WERI-Rb-1 (cell line): ENCODE measurements around the gene NBPF4.

ENCODE experiments used
- DNase-seq: peaks from one replicate; pipeline ENCODE4 v3.0.0-alpha.2; 2020
- H3K27ac ChIP-seq: fragments of 250-450 bp; sonication (Bioruptor Pico); 2 replicates; pipeline ENCODE4 v1.5.1; 2020; ENCODE audit warnings: mild to moderate bottlenecking, moderate library complexity
- H3K27me3 ChIP-seq: fragments of 250-450 bp; sonication (Bioruptor Pico); 2 replicates; pipeline ENCODE4 v1.5.1; 2021; ENCODE audit warnings: mild to moderate bottlenecking, low read depth, moderate library complexity; ENCODE audit not compliant: insufficient read depth, severe bottlenecking
- H3K36me3 ChIP-seq: fragments of 250-450 bp; sonication (Bioruptor Pico); 2 replicates; pipeline ENCODE4 v1.5.1; 2020; ENCODE audit warnings: mild to moderate bottlenecking, moderate library complexity
- H3K4me3 ChIP-seq: 2 replicates; pipeline ENCODE4 v1.5.1; 2011; ENCODE audit warnings: low read depth, mild to moderate bottlenecking, control low read depth, low read length
- H3K9me3 ChIP-seq: fragments of 250-450 bp; sonication (Bioruptor Pico); 2 replicates; pipeline ENCODE4 v1.5.1; 2021; ENCODE audit warnings: mild to moderate bottlenecking, moderate library complexity; ENCODE audit not compliant: severe bottlenecking
- CTCF ChIP-seq: IDR thresholded peaks from 2 replicates; pipeline ENCODE4 v1.5.1; 2011; ENCODE audit warnings: low read depth, mild to moderate bottlenecking, control low read depth, inconsistent platforms, low read length

Gene NBPF4

GRCh38 chr1:108182959-108183700 is 60.7 kb downstream of the NBPF4 start:
- no peak overlapping the region for H3K27ac ChIP-seq
- no peak for TF ChIP-seq CTCF
- H3K4me3 ChIP-seq = no peak overlapping the region
- no peaks in the 10 kb centered on the region for H3K27me3 ChIP-seq
- peaks cover 50% of the 10 kb centered on the region for H3K36me3 ChIP-seq
- H3K9me3 ChIP-seq = no peaks in the 10 kb centered on the region
- DNase-seq = no peak

- no peak for TF ChIP-seq CTCF
- H3K4me3 ChIP-seq = no peak overlapping the region
- H3K36me3 ChIP-seq = peaks cover 47% of the 10 kb centered on the region
- no peak for DNase-seq
- H3K27me3 ChIP-seq = no peaks in the 10 kb centered on the region
- H3K9me3 ChIP-seq = peaks cover 6% of the 10 kb centered on the region
- H3K27ac ChIP-seq = no peak overlapping the region
Observed at GRCh38 chr1:108179018-108179417, 64.9 kb downstream of the NBPF4 start.
